Gastrocnemius medialis (tissue), 4 donors: Measurements from ENCODE around the gene SPECC1.

ENCODE experiments used
- POLR2A ChIP-seq, 2 donors: fragments of 450-650 bp; IDR thresholded peaks; one replicate each; pipeline ENCODE4 v1.6.1; 2017; ENCODE audit warnings: antibody characterized with exemption in 2 of 2, mild to moderate bottlenecking in 2 of 2, moderate library complexity in 2 of 2
- TF ChIP-seq, protein P1 (sequence below), 5 experiments: fragments of 450-650 bp in 3 of 5; fragments of 200-600 bp in 2 of 5; sonication (generic) in 2 of 5; IDR thresholded peaks in 4 of 5; conservative IDR thresholded peaks in 1 of 5; 1 replicate in 4 of 5; 2 replicates in 1 of 5; pipeline ENCODE4 v1.5.1; 2016 to 2019; ENCODE audit warnings: antibody characterized with exemption in 5 of 5, mild to moderate bottlenecking in 3 of 5, moderate library complexity in 3 of 5

DNA sequence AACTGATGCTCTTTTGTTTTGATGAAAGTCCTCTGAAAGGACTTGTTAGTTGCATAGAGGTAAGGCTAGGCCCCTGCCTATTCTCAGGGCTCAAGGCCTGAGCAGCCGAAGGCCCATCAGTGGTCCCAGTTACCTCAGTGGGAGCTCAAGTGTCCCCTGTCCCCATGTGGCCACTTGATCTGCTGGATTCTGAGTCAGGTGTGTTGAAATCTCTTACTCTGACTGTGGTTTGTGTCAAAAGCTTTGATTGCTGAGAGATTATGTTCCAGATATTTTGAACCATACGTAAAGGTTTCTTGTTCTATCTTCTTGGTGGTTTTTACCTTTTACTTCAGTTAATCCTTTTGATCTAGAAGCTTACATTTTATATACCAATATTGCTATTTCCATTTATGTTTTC is 266.5 kb downstream of the SPECC1 start:
- TF ChIP-seq, protein P1, sequence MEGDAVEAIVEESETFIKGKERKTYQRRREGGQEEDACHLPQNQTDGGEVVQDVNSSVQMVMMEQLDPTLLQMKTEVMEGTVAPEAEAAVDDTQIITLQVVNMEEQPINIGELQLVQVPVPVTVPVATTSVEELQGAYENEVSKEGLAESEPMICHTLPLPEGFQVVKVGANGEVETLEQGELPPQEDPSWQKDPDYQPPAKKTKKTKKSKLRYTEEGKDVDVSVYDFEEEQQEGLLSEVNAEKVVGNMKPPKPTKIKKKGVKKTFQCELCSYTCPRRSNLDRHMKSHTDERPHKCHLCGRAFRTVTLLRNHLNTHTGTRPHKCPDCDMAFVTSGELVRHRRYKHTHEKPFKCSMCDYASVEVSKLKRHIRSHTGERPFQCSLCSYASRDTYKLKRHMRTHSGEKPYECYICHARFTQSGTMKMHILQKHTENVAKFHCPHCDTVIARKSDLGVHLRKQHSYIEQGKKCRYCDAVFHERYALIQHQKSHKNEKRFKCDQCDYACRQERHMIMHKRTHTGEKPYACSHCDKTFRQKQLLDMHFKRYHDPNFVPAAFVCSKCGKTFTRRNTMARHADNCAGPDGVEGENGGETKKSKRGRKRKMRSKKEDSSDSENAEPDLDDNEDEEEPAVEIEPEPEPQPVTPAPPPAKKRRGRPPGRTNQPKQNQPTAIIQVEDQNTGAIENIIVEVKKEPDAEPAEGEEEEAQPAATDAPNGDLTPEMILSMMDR (IDR thresholded peaks at IDR 0.05 in 4 of 5, conservative IDR thresholded peaks at IDR 0.05 in 1 of 5): no peak
- no peak for TF ChIP-seq POLR2A (IDR thresholded peaks at IDR 0.05)
